Measurements from ENCODE around the gene MAML2. TPM values are rescaled to one million over a fixed set of nuclear protein-coding genes. Genes with fewer than 3 reads are reported as not detected.

The MAML2 gene
- total and polyA plus RNA-seq, 2 of the 8 experiments (the other 6 are each of a cell fraction or from before 2014, with no cell fraction given): 3.8 to 6.6 TPM

DNA sequence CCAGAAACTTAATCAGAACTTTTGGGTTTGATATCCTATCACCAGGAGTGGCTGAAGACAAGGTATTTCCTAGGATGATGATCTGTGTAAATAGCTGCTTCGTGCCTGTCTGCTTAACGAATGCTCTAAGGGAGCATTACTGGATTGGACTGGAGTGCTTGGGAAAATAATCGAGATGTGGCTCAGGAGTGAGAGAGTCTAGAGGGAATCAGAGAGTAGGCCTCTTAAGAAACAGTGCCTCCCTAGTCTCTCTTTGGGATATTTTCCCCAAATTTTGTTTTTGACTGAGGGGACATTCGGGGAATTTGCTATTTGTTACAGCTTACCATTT is 2.5 kb downstream of the MAML2 start (continued):
- TF ChIP-seq TBP (IDR thresholded peaks at IDR 0.05; ENCODE audit: low read depth, low read length) (no peak), YY1 (IDR thresholded peaks at IDR 0.05; ENCODE audit: low read depth, low read length) (no peak), NANOG (IDR thresholded peaks at IDR 0.05; ENCODE audit: insufficient read depth, low read depth, low read length, poor library complexity, severe bottlenecking) (no peak), RAD21 (IDR thresholded peaks at IDR 0.05 in 1 of 2, conservative IDR thresholded peaks at IDR 0.05 in 1 of 2; ENCODE audit: low read depth in 2 of 2, low read length in 2 of 2) (no peak)
